H1 (cell line): ENCODE data around the gene DRD5. TPM values are rescaled to one million over a fixed set of nuclear protein-coding genes. Genes with fewer than 3 reads are reported as not detected.

ENCODE experiments used
- BRCA1 ChIP-seq: IDR thresholded peaks from 2 replicates; pipeline ENCODE4 v1.6.1; 2012; ENCODE audit warnings: low read depth, low read length, improper control_type of control experiment
- CHD1 ChIP-seq: IDR thresholded peaks from 2 replicates; pipeline ENCODE4 v1.6.1; 2012; ENCODE audit warnings: low read depth, low read length, improper control_type of control experiment
- KDM4A ChIP-seq: IDR thresholded peaks from one replicate; pipeline ENCODE4 v1.7.1; 2012; ENCODE audit warnings: low read depth, mild to moderate bottlenecking, moderate library complexity, low read length, inconsistent platforms; ENCODE audit not compliant: severe bottlenecking
- NANOG ChIP-seq: IDR thresholded peaks from 2 replicates; pipeline ENCODE4 v1.6.1; 2011; ENCODE audit warnings: low read length, low read depth, mild to moderate bottlenecking, inconsistent platforms; ENCODE audit not compliant: insufficient read depth, poor library complexity, severe bottlenecking
- POLR2A ChIP-seq, 2 experiments: IDR thresholded peaks; 1 replicate in 1 of 2; 2 replicates in 1 of 2; pipeline ENCODE4 v1.6.1; 2011; ENCODE audit warnings: low read depth in 2 of 2, low read length in 2 of 2, mild to moderate bottlenecking in 2 of 2; ENCODE audit errors: control extremely low read depth in 1 of 2
- polyA plus RNA-seq, 7 experiments: library from polyadenylated mRNA; depleted of rRNA in 3 of 7; stranded (reverse) in 5 of 7; unstranded in 2 of 7; fragments of >200 nt in 5 of 7; fragments of 200-250 nt in 2 of 7; gene quantifications; 1 replicate in 5 of 7; 2 replicates in 1 of 7; 4 replicates in 1 of 7; pipeline versions ENCODE4 v1.2.1 to v1.2.3, GENCODE V29; 2011 to 2013; ENCODE audit warnings: missing spikeins in 2 of 7, mixed read lengths in 2 of 7
- total RNA-seq: library from RNA; stranded (reverse); fragmentation: NEBNext Ultra II Directional; extraction: Animal tissue kit (Norgen Biotek cat#: 25700); gene quantifications from 2 replicates; pipeline ENCODE4 v1.2.1, GENCODE V29; 2021

The DRD5 gene
- total and polyA plus RNA-seq, 2 of the 8 experiments (the other 6 are each of a cell fraction or from before 2014, with no cell fraction given): 0.11 to 0.21 TPM

DNA sequence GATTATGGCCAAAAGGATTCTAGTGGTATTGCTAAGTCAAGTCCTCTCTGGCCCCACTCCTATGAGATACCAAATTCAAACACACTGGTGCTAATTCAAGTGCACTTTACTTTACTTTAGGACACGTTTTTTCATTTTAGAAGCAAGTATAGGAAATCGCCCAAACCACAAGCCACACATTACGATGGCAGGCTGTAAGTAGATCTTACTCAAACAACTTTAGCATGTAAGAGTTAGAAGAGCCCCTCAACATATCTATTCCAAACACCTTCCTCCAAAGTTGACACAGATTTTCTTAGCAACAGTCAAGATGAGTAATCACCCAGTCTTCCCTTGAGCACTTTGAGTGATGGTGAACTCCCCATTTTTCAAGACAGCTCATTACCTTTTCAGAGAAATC, 43.6 kb downstream of the DRD5 start (continued):
- TF ChIP-seq NANOG (no peak), CHD1 (no peak), POLR2A (IDR thresholded peaks at IDR 0.05; ENCODE audit: control extremely low read depth in 1 of 2, low read depth in 2 of 2, low read length in 2 of 2) (no peak), BRCA1 (no peak), KDM4A (no peak)
- TF ChIP-seq, all 59 proteins: peak for 0
